ENCODE measurements around the gene SULT1A1.

GRCh38 chr16:28597692-28598261, 12.1 kb downstream of the SULT1A1 start:
- TF ChIP-seq, protein P1, sequence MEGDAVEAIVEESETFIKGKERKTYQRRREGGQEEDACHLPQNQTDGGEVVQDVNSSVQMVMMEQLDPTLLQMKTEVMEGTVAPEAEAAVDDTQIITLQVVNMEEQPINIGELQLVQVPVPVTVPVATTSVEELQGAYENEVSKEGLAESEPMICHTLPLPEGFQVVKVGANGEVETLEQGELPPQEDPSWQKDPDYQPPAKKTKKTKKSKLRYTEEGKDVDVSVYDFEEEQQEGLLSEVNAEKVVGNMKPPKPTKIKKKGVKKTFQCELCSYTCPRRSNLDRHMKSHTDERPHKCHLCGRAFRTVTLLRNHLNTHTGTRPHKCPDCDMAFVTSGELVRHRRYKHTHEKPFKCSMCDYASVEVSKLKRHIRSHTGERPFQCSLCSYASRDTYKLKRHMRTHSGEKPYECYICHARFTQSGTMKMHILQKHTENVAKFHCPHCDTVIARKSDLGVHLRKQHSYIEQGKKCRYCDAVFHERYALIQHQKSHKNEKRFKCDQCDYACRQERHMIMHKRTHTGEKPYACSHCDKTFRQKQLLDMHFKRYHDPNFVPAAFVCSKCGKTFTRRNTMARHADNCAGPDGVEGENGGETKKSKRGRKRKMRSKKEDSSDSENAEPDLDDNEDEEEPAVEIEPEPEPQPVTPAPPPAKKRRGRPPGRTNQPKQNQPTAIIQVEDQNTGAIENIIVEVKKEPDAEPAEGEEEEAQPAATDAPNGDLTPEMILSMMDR (conservative IDR thresholded peaks at IDR 0.05; ENCODE audit: low read length): peak; percentile 32; the same call in 1 of the 2 replicates
- TF ChIP-seq EZH2phosphoT487 (IDR thresholded peaks at IDR 0.05; ENCODE audit: borderline replicate concordance): no peak
